Measurements from ENCODE around the gene ADAM23.

The ADAM23 gene

DNA sequence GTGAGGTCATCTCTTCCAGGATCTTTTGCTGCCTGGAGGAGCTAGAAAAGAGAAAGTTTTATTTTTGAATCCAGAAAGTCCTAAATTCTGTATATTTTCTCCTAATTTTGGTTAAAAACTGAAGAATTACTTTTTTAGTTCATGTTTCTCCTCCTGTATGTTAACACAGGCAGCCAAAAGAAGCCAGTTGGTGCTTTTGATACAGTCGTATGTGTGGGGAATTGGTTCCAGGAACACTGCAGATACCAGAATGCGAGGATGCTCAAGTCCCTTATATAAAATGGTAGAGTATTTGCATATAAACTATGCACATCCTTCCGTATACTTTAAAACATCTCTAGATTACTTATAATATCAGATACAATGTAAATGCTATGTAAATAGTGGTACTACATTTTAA lies 22.6 kb upstream of the ADAM23 start:
- TF ChIP-seq, protein P1, sequence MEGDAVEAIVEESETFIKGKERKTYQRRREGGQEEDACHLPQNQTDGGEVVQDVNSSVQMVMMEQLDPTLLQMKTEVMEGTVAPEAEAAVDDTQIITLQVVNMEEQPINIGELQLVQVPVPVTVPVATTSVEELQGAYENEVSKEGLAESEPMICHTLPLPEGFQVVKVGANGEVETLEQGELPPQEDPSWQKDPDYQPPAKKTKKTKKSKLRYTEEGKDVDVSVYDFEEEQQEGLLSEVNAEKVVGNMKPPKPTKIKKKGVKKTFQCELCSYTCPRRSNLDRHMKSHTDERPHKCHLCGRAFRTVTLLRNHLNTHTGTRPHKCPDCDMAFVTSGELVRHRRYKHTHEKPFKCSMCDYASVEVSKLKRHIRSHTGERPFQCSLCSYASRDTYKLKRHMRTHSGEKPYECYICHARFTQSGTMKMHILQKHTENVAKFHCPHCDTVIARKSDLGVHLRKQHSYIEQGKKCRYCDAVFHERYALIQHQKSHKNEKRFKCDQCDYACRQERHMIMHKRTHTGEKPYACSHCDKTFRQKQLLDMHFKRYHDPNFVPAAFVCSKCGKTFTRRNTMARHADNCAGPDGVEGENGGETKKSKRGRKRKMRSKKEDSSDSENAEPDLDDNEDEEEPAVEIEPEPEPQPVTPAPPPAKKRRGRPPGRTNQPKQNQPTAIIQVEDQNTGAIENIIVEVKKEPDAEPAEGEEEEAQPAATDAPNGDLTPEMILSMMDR (IDR thresholded peaks at IDR 0.05; ENCODE audit: extremely low read depth, missing control alignments) = no peak

DNA sequence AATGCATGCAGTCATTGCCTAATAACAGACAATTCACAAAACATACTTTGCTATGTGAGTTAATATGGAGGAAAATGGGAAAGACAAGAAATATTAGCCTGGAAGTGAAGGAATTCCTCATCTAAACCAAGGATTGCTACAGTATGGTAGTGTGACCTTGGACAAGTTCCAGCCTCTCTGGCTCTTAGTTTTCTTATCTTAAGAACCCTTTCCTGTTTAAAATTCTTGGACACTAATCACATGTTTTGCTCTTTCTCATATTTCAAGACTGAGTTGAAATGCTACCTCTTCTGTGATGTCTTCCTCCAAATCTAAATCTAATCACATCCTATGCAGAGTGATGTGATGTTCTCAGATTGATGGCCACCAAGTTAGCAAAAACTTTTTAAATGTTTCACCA lies 20.8 kb upstream of the ADAM23 start:
- no peak for DNase-seq (ENCODE audit: low spot score)
- TF ChIP-seq, protein P1 (IDR thresholded peaks at IDR 0.05; ENCODE audit: extremely low read depth, missing control alignments) = no peak

More for the DNA sequence above, 22.6 kb upstream of the ADAM23 start:
- DNase-seq (ENCODE audit: low spot score) = no peak

DNA sequence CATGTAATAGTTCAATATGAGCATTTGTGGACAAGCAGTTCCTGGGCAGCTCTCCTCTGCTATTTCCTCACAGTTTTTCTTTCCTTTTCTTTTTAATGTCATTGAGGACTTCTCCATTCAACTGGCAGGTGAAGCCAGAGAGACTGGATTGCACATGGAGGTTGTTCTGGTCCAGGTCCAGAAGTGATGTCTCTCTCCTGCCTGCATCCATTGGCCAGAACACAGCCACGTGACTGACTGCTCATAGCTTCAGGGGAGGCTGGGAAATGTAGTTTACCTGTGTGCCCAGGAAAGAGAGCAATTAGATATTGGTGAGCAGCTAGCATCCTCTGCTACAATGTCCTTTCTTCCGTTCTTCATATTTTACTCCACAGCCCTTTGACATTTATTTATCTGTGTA lies 20.2 kb upstream of the ADAM23 start:
- no peak for DNase-seq (ENCODE audit: low spot score)
- TF ChIP-seq, protein P1 (IDR thresholded peaks at IDR 0.05; ENCODE audit: extremely low read depth, missing control alignments) = no peak

DNA sequence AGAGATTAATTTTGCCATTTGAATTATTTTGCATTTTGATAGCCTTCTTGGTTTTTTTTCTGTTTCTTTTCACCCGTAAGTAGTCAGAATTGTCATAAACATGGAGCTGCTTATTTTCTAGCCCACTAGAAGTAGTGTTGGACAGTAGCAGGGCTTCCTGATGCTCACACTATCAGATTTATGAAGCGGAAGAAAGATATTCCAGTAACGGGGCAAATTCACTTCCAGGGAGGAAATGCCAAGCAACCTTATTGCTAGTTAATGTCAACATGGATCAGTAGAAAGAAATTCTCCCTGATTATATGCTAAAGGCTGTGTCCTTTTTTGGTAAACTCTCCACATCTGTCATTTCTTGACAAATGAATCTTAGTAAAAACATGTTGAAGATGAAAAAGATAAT lies 19.2 kb upstream of the ADAM23 start:
- DNase-seq (ENCODE audit: low spot score) = no peak
- TF ChIP-seq, protein P1 (IDR thresholded peaks at IDR 0.05; ENCODE audit: extremely low read depth, missing control alignments) = no peak

DNA sequence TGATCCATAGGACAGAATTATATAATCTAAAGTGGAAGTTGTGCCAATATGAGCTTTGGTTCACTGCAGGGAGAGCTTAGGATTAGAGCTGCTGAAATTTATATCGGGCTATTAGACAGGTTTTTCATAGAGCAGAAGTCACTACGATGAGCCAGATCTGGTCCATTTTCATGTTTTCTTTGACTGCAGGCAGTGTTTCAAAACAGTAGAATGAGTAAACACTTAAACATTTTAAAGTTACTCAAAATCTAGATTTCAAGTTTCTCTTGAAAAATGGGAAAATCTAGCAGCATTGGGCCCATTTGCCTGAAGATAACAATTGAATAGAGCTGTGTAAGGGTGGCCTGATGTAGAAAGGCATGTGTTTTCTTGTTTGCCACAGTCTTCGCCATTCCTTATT lies 14.5 kb upstream of the ADAM23 start:
- TF ChIP-seq, protein P1 (IDR thresholded peaks at IDR 0.05; ENCODE audit: extremely low read depth, missing control alignments) = no peak
- DNase-seq (ENCODE audit: low spot score) = no peak

DNA sequence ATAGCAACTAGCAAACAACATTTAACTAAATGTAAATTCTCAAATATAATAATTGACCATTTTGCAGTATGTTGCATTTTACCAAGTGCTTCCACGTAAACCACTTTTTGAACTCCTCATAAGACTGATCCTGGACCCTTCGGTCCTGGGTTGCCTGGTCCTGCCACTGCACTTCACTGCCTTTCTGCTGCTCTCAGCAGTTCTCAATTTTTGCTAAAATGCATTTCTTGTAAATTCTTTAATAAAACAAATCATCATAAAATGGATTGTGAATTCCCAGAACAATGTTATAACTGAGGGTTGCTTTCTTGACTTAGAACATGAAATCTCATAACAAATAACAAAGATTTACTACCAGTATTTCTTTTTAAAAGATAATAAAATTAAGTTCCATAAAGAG lies 12.9 kb upstream of the ADAM23 start:
- TF ChIP-seq, protein P1 (IDR thresholded peaks at IDR 0.05; ENCODE audit: extremely low read depth, missing control alignments) = no peak

DNA sequence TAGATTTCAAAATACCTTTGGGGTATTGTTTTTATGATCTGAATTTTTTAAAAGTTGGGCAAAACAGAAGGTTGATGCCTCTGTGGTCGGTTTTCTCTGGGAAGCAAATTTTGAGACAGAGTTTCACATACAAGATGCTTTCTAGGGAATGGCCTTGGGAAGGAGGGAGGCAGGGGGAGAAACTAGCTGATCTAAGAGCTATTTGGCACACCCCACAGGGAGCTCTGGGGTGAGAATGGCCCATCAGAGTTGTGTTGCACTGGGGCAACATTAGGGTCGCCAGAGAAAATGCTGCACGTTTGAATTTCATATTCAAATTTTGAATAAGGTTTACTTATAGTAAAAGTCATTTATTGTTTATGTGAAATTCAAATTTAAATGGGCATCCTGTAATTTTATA lies 11.9 kb upstream of the ADAM23 start:
- TF ChIP-seq, protein P1 (IDR thresholded peaks at IDR 0.05; ENCODE audit: extremely low read depth, missing control alignments) = no peak
- no peak for DNase-seq (ENCODE audit: low spot score)

More for the DNA sequence above, 12.9 kb upstream of the ADAM23 start:
- no peak for DNase-seq (ENCODE audit: low spot score)

Data from GM20000 (cell line).